Heart left ventricle (tissue), 13 donors: ENCODE results near the gene MAOA.

ENCODE experiments used
- POLR2A ChIP-seq, 2 donors: fragments of 450-650 bp; IDR thresholded peaks; one replicate each; pipeline ENCODE4 v1.6.1; 2017; ENCODE audit warnings: antibody characterized with exemption in 2 of 2, mild to moderate bottlenecking in 2 of 2, moderate library complexity in 2 of 2
- TF ChIP-seq, protein P1 (sequence below), 12 donors: fragments of 200-600 bp; sonication (generic) in 4 of 12; IDR thresholded peaks; one replicate each; pipeline versions ENCODE4 v1.5.0 to v1.8.0; 2018 to 2022; ENCODE audit warnings: antibody characterized with exemption in 12 of 12, mild to moderate bottlenecking in 5 of 12
- donor health status: ischemic (EF 13 %, LVEDD 7.1; RV severe dilation, severe dysfunction).
- donor health status: DM: no; HTN: yes; CAD: no.
- donor health status: DM: no; HTN: no; CAD: no.
- donor health status: ischemic (EF 25% LVEDD 6.9; RV normal size, moderate dysfunction).
- donor health status: ischemic (EF 25% LVEDD 5.7; RV mildly dilated, moderate dysfunction).
- donor health status: ischemic (EF 35%, LVEDD 5.7; RV mildly dilated, moderate dysfunction).
- donor health status: nonischemic (EF 11% LVEDD 7.7; RV severe dilation, severe dysfunction).
- donor health status: DM: yes; HTN: yes; CAD: no.
- donor health status: PGD.
- donor health status: ischemic (EF 29% LVEDD 5.4; RV normal size, mild dysfunction).
- donor health status: nonischemic (EF 23%, LVEDD 6.1; RV moderate dilation, normal function).

DNA sequence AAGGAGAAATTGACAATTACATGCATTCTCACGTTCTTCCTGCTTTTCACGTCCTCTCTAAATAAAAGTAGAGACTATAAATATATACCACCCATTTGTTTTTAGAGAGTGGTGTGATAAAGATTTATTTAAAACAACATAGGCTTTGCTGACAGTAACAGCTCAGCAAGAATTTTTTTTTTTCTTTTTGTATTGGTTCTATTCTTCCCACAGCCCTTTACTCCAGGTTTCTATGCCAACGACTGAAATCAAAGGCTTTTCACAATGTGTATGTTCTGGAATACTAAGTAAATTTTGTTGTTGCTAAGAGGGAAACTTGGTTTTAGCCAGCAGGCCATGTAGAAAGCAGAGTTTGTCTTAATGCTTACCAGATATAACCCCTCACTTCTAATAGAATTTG lies 43.4 kb downstream of the MAOA start:
- TF ChIP-seq, protein P1, sequence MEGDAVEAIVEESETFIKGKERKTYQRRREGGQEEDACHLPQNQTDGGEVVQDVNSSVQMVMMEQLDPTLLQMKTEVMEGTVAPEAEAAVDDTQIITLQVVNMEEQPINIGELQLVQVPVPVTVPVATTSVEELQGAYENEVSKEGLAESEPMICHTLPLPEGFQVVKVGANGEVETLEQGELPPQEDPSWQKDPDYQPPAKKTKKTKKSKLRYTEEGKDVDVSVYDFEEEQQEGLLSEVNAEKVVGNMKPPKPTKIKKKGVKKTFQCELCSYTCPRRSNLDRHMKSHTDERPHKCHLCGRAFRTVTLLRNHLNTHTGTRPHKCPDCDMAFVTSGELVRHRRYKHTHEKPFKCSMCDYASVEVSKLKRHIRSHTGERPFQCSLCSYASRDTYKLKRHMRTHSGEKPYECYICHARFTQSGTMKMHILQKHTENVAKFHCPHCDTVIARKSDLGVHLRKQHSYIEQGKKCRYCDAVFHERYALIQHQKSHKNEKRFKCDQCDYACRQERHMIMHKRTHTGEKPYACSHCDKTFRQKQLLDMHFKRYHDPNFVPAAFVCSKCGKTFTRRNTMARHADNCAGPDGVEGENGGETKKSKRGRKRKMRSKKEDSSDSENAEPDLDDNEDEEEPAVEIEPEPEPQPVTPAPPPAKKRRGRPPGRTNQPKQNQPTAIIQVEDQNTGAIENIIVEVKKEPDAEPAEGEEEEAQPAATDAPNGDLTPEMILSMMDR (IDR thresholded peaks at IDR 0.05) = no peak
- TF ChIP-seq POLR2A (IDR thresholded peaks at IDR 0.05) = no peak
